A549 (cell line): Measurements from ENCODE around the gene GIMAP5. TPM values are rescaled to one million over a fixed set of nuclear protein-coding genes. Genes with fewer than 3 reads are reported as not detected.

Source experiments
- ATAC-seq, 2 experiments: fragments of 200-7000 bp in 1 of 2; fragments of >200 bp in 1 of 2; cut with Nextera tagmentation in 1 of 2; cut with Tn5 transposase in 1 of 2; 3 replicates each; pipeline versions ENCODE4 v1.8.0 to v1.9.1; 2018 to 2020; ENCODE audit warnings: mild to moderate bottlenecking in 1 of 2, moderate library complexity in 1 of 2
- CTCF ChIA-PET: fragments of 300-600 bp; sonication (Branson Sonifier 250); formaldehyde crosslinking; extraction: SDS; loops from one replicate; lab custom pipeline; 2021; ENCODE audit warnings: antibody characterized with exemption, inconsistent platforms; lab: Yijun Ruan, JAX
- POLR2A ChIA-PET: fragments of 350-600 bp; formaldehyde crosslinking; extraction: SDS; loops from one replicate; lab custom pipeline; 2021; ENCODE audit warnings: antibody characterized with exemption, inconsistent platforms; lab: Yijun Ruan, JAX
- DNase-seq, 2 experiments: peaks; one replicate each; pipeline versions ENCODE4 v3.0.0 to v3.0.0-alpha.2; 2011 to 2016; ENCODE audit warnings: low read depth in 1 of 2, low spot score in 1 of 2
- FAIRE-seq: peaks from 2 replicates; lab custom pipeline; 2011; peaks lifted over from hg19 to GRCh38; lab: Jason Lieb, UNC
- H3K27ac ChIP-seq, 2 experiments: fragments of >200 bp; sonication (Bioruptor Twin); formaldehyde crosslinking; 3 replicates each; pipeline ENCODE4 v1.5.1; 2016 to 2017
- H3K4me1 ChIP-seq: fragments of >200 bp; sonication (Bioruptor Twin); formaldehyde crosslinking; 3 replicates; pipeline ENCODE4 v1.6.1; 2016
- H3K4me2 ChIP-seq: fragments of >200 bp; sonication (Bioruptor Twin); formaldehyde crosslinking; 3 replicates; pipeline ENCODE4 v1.6.1; 2016
- H3K4me3 ChIP-seq: fragments of >200 bp; sonication (Bioruptor Twin); formaldehyde crosslinking; 3 replicates; pipeline ENCODE4 v1.5.1; 2016
- H3K9me3 ChIP-seq: fragments of >200 bp; sonication (Bioruptor Twin); formaldehyde crosslinking; 3 replicates; pipeline ENCODE4 v1.6.1; 2016
- CBX8 ChIP-seq: fragments of 200-600 bp; sonication (generic); IDR thresholded peaks from 2 replicates; pipeline ENCODE4 v1.6.1; 2016
- CEBPB ChIP-seq, 2 experiments: fragments of >200 bp in 1 of 2; sonication (Bioruptor Twin) in 1 of 2; formaldehyde crosslinking in 1 of 2; IDR thresholded peaks; 2 replicates each; pipeline ENCODE4 v1.6.1; 2012 to 2016
- CHD2 ChIP-seq: fragments of 150-350 bp; IDR thresholded peaks from 2 replicates; pipeline ENCODE4 v1.6.1; 2014; ENCODE audit warnings: low read length; ENCODE audit not compliant: partially characterized antibody
- CHD4 ChIP-seq: fragments of 200-600 bp; sonication (generic); IDR thresholded peaks from 2 replicates; pipeline ENCODE4 v1.6.1; 2016; ENCODE audit warnings: antibody characterized with exemption, mild to moderate bottlenecking, borderline replicate concordance
- EHF ChIP-seq: fragments of 250-450 bp; sonication (Bioruptor Pico); IDR thresholded peaks from 2 replicates; pipeline ENCODE4 v1.5.0; 2020; ENCODE audit warnings: mild to moderate bottlenecking
- EHMT2 ChIP-seq: fragments of 200-600 bp; sonication (generic); IDR thresholded peaks from 2 replicates; pipeline ENCODE4 v1.6.1; 2016; ENCODE audit warnings: antibody characterized with exemption, low read depth, mild to moderate bottlenecking, moderate library complexity
- ESRRA ChIP-seq: fragments of 150-350 bp; IDR thresholded peaks from 2 replicates; pipeline ENCODE4 v1.6.1; 2014; ENCODE audit warnings: mild to moderate bottlenecking, low read length, borderline replicate concordance
- HDAC2 ChIP-seq: fragments of 200-600 bp; sonication (generic); IDR thresholded peaks from 2 replicates; pipeline ENCODE4 v1.6.1; 2016
- HOXA7 ChIP-seq: fragments of 250-450 bp; sonication (Bioruptor Pico); IDR thresholded peaks from 2 replicates; pipeline ENCODE4 v1.5.0; 2020; ENCODE audit warnings: mild to moderate bottlenecking, moderate library complexity
- HOXB5 ChIP-seq: fragments of 250-450 bp; sonication (Bioruptor Pico); IDR thresholded peaks from 2 replicates; pipeline ENCODE4 v1.5.0; 2020; ENCODE audit warnings: mild to moderate bottlenecking, moderate library complexity
- KDM1A ChIP-seq: fragments of 200-600 bp; sonication (generic); IDR thresholded peaks from 2 replicates; pipeline ENCODE4 v1.6.1; 2016; ENCODE audit warnings: low read depth, mild to moderate bottlenecking
- NFE2L2 ChIP-seq: fragments of 150-350 bp; conservative IDR thresholded peaks from 2 replicates; pipeline ENCODE4 v1.6.1; 2014; ENCODE audit warnings: low read length
- NR3C1 ChIP-seq: fragments of >200 bp; sonication (Bioruptor Twin); formaldehyde crosslinking; IDR thresholded peaks from 3 replicates; pipeline ENCODE4 v1.6.1; 2017
- PHF8 ChIP-seq: fragments of 200-600 bp; sonication (generic); IDR thresholded peaks from 2 replicates; pipeline ENCODE4 v1.6.1; 2016; ENCODE audit warnings: low read depth, mild to moderate bottlenecking, antibody characterized with exemption, moderate library complexity, borderline replicate concordance
- POLR2A ChIP-seq: IDR thresholded peaks from 2 replicates; pipeline ENCODE4 v1.6.1; 2012; ENCODE audit warnings: mild to moderate bottlenecking, low read length
- RAD21 ChIP-seq, 2 experiments: fragments of >200 bp in 1 of 2; sonication (Bioruptor Twin) in 1 of 2; formaldehyde crosslinking in 1 of 2; IDR thresholded peaks in 1 of 2; conservative IDR thresholded peaks in 1 of 2; 2 replicates in 1 of 2; 3 replicates in 1 of 2; pipeline ENCODE4 v1.6.1; 2012 to 2018; ENCODE audit warnings: inconsistent platforms in 1 of 2
- RCOR1 ChIP-seq: fragments of 150-350 bp; IDR thresholded peaks from 2 replicates; pipeline ENCODE4 v1.6.1; 2014; ENCODE audit warnings: antibody characterized with exemption, low read length, low read depth
- RFX5 ChIP-seq: fragments of 450-650 bp; IDR thresholded peaks from 2 replicates; pipeline ENCODE4 v1.7.1; 2014; ENCODE audit warnings: antibody characterized with exemption, mild to moderate bottlenecking, moderate library complexity
- RNF2 ChIP-seq: fragments of 200-600 bp; sonication (generic); IDR thresholded peaks from 2 replicates; pipeline ENCODE4 v1.6.1; 2016; ENCODE audit warnings: low read depth, mild to moderate bottlenecking, antibody characterized with exemption, moderate library complexity, borderline replicate concordance
- SMC3 ChIP-seq: fragments of >200 bp; sonication (Bioruptor Twin); formaldehyde crosslinking; IDR thresholded peaks from 3 replicates; pipeline ENCODE4 v1.6.1; 2018; ENCODE audit warnings: inconsistent platforms
- SREBF2 ChIP-seq: fragments of 450-650 bp; IDR thresholded peaks from 2 replicates; pipeline ENCODE4 v1.6.1; 2014; ENCODE audit warnings: mild to moderate bottlenecking, moderate library complexity
- TFCP2L1 ChIP-seq: fragments of 250-450 bp; sonication (Bioruptor Pico); IDR thresholded peaks from 2 replicates; pipeline ENCODE4 v1.5.0; 2021; ENCODE audit warnings: mild to moderate bottlenecking
- ZC3H11A ChIP-seq: fragments of 450-650 bp; IDR thresholded peaks from 2 replicates; pipeline ENCODE4 v1.6.1; 2014; ENCODE audit warnings: antibody characterized with exemption, mild to moderate bottlenecking
- WGBS: methylation state at CpG from one replicate; pipeline ENCODE4 v1.1.6; 2017; ENCODE audit errors: missing lambda C conversion rate; 5-methylcytosine and 5-hydroxymethylcytosine counted together
- polyA plus RNA-seq, 4 experiments: library from polyadenylated mRNA; depleted of rRNA in 3 of 4; stranded (reverse); fragments of >200 nt; fragmentation: RNase III in 1 of 4; extraction: RNeasy Plus Mini Kit Qiagen cat#74134 plus additional on column Dnase treatment in 1 of 4; gene quantifications; 2 replicates in 3 of 4; 3 replicates in 1 of 4; pipeline ENCODE4 v1.2.3, GENCODE V29; 2011 to 2017
- TF ChIP-seq, protein P1 (sequence below): IDR thresholded peaks from 2 replicates; pipeline ENCODE4 v1.6.1; 2012
- TF ChIP-seq, protein P2 (sequence below): fragments of 250-450 bp; sonication (Bioruptor Pico); IDR thresholded peaks from 2 replicates; pipeline ENCODE4 v1.5.0; 2021; ENCODE audit warnings: mild to moderate bottlenecking, moderate library complexity, borderline replicate concordance
- TF ChIP-seq, protein P3 (sequence below): fragments of >200 bp; sonication (Bioruptor Twin); formaldehyde crosslinking; IDR thresholded peaks from 2 replicates; pipeline ENCODE4 v1.6.1; 2016
- TF ChIP-seq, protein P4 (sequence below): fragments of 450-650 bp; IDR thresholded peaks from 2 replicates; pipeline ENCODE4 v1.6.1; 2014; ENCODE audit warnings: antibody characterized with exemption
- TF ChIP-seq, protein P5 (sequence below): fragments of 250-450 bp; sonication (Bioruptor Pico); IDR thresholded peaks from 2 replicates; pipeline ENCODE4 v1.5.0; 2020; ENCODE audit warnings: low read depth, mild to moderate bottlenecking, moderate library complexity
- TF ChIP-seq, protein P6 (sequence below): fragments of >200 bp; sonication (Bioruptor Twin); formaldehyde crosslinking; IDR thresholded peaks from 3 replicates; pipeline ENCODE4 v1.6.1; 2016

The GIMAP5 gene
- polyA plus RNA-seq, 2 of the 4 experiments (the other 2 are of a cell fraction): not detected

DNA sequence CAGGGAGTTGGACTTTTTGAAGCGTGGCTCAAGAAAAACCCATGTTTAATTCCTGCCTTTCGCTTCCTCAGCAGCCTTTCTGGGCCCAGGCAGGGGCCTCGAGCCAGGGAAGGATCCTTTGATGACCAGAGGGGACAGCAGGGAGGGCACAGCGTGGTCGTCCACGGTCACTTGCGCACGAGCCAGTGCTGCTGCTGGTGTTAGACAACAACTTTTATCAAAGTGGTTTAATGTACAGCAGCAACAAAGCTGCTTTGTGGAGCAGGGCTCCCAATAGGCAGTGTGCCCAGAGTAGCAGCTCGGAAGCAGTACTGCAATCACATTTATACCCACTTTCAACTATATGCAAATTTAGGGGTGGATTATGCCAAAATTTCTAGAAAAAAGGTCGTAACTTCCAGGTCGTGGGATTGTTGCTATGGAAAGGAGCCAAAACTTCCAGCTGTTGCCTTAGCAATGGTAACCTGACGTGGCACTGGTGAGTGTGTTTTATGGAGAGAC is 14.7 kb upstream of the GIMAP5 start:
- no peak for ATAC-seq
- H3K27ac ChIP-seq: no peak overlapping the region
- POLR2A ChIA-PET: no interaction called here
- H3K4me1 ChIP-seq: no peaks in the 10 kb centered on the region
- TF ChIP-seq POLR2A (no peak), NFE2L2 (no peak), KDM1A (no peak), HDAC2 (no peak), CHD2 (no peak), ZC3H11A (no peak), HOXA7 (CRISPR knock-in tag) (no peak), RNF2 (no peak)
- TF ChIP-seq, protein P1, sequence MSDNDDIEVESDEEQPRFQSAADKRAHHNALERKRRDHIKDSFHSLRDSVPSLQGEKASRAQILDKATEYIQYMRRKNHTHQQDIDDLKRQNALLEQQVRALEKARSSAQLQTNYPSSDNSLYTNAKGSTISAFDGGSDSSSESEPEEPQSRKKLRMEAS: no peak
- TF ChIP-seq, protein P2, sequence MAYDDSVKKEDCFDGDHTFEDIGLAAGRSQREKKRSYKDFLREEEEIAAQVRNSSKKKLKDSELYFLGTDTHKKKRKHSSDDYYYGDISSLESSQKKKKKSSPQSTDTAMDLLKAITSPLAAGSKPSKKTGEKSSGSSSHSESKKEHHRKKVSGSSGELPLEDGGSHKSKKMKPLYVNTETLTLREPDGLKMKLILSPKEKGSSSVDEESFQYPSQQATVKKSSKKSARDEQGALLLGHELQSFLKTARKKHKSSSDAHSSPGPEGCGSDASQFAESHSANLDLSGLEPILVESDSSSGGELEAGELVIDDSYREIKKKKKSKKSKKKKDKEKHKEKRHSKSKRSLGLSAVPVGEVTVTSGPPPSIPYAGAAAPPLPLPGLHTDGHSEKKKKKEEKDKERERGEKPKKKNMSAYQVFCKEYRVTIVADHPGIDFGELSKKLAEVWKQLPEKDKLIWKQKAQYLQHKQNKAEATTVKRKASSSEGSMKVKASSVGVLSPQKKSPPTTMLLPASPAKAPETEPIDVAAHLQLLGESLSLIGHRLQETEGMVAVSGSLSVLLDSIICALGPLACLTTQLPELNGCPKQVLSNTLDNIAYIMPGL: no peak
- TF ChIP-seq, protein P3, sequence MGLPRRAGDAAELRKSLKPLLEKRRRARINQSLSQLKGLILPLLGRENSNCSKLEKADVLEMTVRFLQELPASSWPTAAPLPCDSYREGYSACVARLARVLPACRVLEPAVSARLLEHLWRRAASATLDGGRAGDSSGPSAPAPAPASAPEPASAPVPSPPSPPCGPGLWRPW: no peak
- WGBS: 11% methylated on average over 12 of the region's 12 CpGs
- no peak overlapping the region for H3K4me3 ChIP-seq
- no peak for DNase-seq
- no peaks in the 10 kb centered on the region for H3K9me3 ChIP-seq
- no peak overlapping the region for H3K4me2 ChIP-seq
- FAIRE-seq: no peak
- CTCF ChIA-PET: interaction anchor here (1.2 to 1.3 kb wide), 2 partner anchors 26 to 117 kb away, joined by 3 read pairs; no protein-coding TSS in a partner anchor

DNA sequence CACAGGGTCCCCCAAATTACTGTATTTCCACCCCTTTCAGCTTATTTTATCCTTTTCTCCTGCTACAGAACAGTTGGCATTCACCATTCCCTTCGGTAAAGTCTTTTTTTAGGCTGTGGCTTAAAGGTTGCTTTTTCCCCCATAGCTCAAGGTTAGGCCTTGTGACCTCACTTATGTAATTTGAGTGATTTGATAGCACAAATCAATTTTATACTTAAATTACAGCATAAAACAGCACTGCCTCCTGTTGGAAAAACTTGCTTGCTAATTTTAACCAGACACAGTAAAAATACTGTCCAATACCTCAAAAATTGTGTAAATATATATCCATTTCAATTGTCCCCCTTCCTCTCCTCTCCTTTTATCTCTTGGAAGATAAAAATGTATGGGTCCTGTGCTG is 13.8 kb upstream of the GIMAP5 start:
- no peak overlapping the region for H3K27ac ChIP-seq
- ChIA-PET CTCF (interaction anchor here (1.3 kb wide), 1 partner anchor 118 kb away, joined by 3 read pairs; no protein-coding TSS in a partner anchor), POLR2A (no interaction called here)
- ATAC-seq (no peak), FAIRE-seq (no peak)
- whole genome bisulfite sequencing: 3% methylated on average over 1 of the region's 1 CpG
- no peaks in the 10 kb centered on the region; the same call in 2 of the 3 replicates for H3K9me3 ChIP-seq
- TF ChIP-seq EHF (CRISPR knock-in tag): no peak
- TF ChIP-seq RFX5: no peak
- TF ChIP-seq, protein P4, sequence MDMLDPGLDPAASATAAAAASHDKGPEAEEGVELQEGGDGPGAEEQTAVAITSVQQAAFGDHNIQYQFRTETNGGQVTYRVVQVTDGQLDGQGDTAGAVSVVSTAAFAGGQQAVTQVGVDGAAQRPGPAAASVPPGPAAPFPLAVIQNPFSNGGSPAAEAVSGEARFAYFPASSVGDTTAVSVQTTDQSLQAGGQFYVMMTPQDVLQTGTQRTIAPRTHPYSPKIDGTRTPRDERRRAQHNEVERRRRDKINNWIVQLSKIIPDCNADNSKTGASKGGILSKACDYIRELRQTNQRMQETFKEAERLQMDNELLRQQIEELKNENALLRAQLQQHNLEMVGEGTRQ: no peak
- TF ChIP-seq RCOR1: no peak
- no peak for TF ChIP-seq HOXB5 (CRISPR knock-in tag)
- no peak for TF ChIP-seq NR3C1
- TF ChIP-seq, protein P5, sequence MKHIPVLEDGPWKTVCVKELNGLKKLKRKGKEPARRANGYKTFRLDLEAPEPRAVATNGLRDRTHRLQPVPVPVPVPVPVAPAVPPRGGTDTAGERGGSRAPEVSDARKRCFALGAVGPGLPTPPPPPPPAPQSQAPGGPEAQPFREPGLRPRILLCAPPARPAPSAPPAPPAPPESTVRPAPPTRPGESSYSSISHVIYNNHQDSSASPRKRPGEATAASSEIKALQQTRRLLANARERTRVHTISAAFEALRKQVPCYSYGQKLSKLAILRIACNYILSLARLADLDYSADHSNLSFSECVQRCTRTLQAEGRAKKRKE (CRISPR knock-in tag): no peak
- no peak for TF ChIP-seq TFCP2L1 (CRISPR knock-in tag)
- TF ChIP-seq CHD4: no peak
- no peak for TF ChIP-seq CHD2
- TF ChIP-seq KDM1A: no peak
- TF ChIP-seq CBX8: no peak
- TF ChIP-seq POLR2A: no peak
- no peak for TF ChIP-seq CEBPB (IDR thresholded peaks at IDR 0.05)
- no peak for TF ChIP-seq RNF2
- TF ChIP-seq, all 56 proteins: peak for 0
- no peak overlapping the region for H3K4me3 ChIP-seq
- H3K4me1 ChIP-seq: no peaks in the 10 kb centered on the region
- H3K4me2 ChIP-seq: no peak overlapping the region
- no peak for DNase-seq

DNA sequence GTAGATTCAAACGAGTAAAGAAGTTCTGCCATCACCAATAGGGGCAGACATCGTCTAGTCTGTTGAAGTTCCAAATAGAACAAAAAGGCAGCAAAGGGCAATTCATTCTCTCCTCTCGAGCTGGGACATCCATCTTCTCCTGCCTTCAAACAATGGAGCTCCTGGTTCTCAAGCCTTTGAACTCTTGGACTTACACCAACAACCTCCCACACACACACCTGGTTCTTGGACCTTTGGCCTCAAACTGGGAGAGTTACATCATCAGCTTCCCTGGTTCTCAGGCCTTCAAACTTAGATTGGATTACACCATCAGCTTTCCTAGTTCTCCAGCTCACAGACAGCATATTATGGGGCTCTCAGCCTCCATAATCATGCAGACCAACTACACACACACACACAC is 9.8 kb upstream of the GIMAP5 start:
- ChIA-PET CTCF (no interaction called here), POLR2A (no interaction called here)
- Histone ChIP-seq H3K4me1 (no peaks in the 10 kb centered on the region), H3K4me2 (no peak overlapping the region), H3K4me3 (no peak overlapping the region), H3K9me3 (no peaks in the 10 kb centered on the region; the same call in 2 of the 3 replicates), H3K27ac (no peak overlapping the region)
- 13% methylated on average over 3 of the region's 3 CpGs for WGBS
- no peak for DNase-seq
- FAIRE-seq: no peak
- no peak for ATAC-seq
- TF ChIP-seq NFE2L2 (no peak), CEBPB (IDR thresholded peaks at IDR 0.05) (no peak), RAD21 (conservative IDR thresholded peaks at IDR 0.05 in 1 of 2, IDR thresholded peaks at IDR 0.05 in 1 of 2) (no peak), ESRRA (no peak), CBX8 (no peak), EHMT2 (no peak), SREBF2 (no peak), HOXA7 (CRISPR knock-in tag) (no peak), CHD4 (no peak), RFX5 (no peak), PHF8 (no peak), SMC3 (no peak)
- TF ChIP-seq, protein P6, sequence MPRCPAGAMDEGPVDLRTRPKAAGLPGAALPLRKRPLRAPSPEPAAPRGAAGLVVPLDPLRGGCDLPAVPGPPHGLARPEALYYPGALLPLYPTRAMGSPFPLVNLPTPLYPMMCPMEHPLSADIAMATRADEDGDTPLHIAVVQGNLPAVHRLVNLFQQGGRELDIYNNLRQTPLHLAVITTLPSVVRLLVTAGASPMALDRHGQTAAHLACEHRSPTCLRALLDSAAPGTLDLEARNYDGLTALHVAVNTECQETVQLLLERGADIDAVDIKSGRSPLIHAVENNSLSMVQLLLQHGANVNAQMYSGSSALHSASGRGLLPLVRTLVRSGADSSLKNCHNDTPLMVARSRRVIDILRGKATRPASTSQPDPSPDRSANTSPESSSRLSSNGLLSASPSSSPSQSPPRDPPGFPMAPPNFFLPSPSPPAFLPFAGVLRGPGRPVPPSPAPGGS: no peak
- TF ChIP-seq, protein P5 (CRISPR knock-in tag): no peak
- TF ChIP-seq, protein P1: no peak
